IMR-90 (cell line): ENCODE results near the gene ADAM12.

ENCODE experiments used
- CEBPB ChIP-seq: IDR thresholded peaks from 2 replicates; pipeline ENCODE4 v1.6.1; 2012; ENCODE audit warnings: low read depth, low read length, improper control_type of control experiment
- CHD1 ChIP-seq: IDR thresholded peaks from 2 replicates; pipeline ENCODE4 v1.6.1; 2012; ENCODE audit warnings: low read depth, low read length, improper control_type of control experiment
- MAZ ChIP-seq: IDR thresholded peaks from 2 replicates; pipeline ENCODE4 v1.6.1; 2012; ENCODE audit warnings: low read depth, mild to moderate bottlenecking, low read length, improper control_type of control experiment, moderate library complexity, borderline replicate concordance
- MXI1 ChIP-seq: IDR thresholded peaks from 2 replicates; pipeline ENCODE4 v1.6.1; 2012; ENCODE audit warnings: low read depth, mild to moderate bottlenecking, low read length, moderate library complexity, borderline replicate concordance
- POLR2A ChIP-seq: IDR thresholded peaks from 2 replicates; pipeline ENCODE4 v1.6.1; 2012; ENCODE audit warnings: mild to moderate bottlenecking, low read depth, low read length
- RAD21 ChIP-seq: IDR thresholded peaks from 2 replicates; pipeline ENCODE4 v1.6.1; 2012; ENCODE audit warnings: low read length, improper control_type of control experiment
- RCOR1 ChIP-seq: IDR thresholded peaks from 2 replicates; pipeline ENCODE4 v1.6.1; 2012; ENCODE audit warnings: mild to moderate bottlenecking, low read length, improper control_type of control experiment; ENCODE audit not compliant: insufficient replicate concordance
- RFX5 ChIP-seq: IDR thresholded peaks from 2 replicates; pipeline ENCODE4 v1.8.0; 2012; ENCODE audit warnings: low read depth, mild to moderate bottlenecking, low read length, moderate library complexity
- SMC3 ChIP-seq: fragments of 150-350 bp; IDR thresholded peaks from 2 replicates; pipeline ENCODE4 v1.6.1; 2016; ENCODE audit warnings: low read depth, mild to moderate bottlenecking, antibody characterized with exemption, low read length, moderate library complexity
- TF ChIP-seq, protein P1 (sequence below): conservative IDR thresholded peaks from 2 replicates; pipeline ENCODE4 v1.5.1; 2012; ENCODE audit warnings: mild to moderate bottlenecking, low read depth, low read length, improper control_type of control experiment
- TF ChIP-seq, protein P2 (sequence below): fragments of 150-350 bp; IDR thresholded peaks from 2 replicates; pipeline ENCODE4 v1.6.1; 2017; ENCODE audit warnings: mild to moderate bottlenecking, antibody characterized with exemption, low read length, low read depth

DNA sequence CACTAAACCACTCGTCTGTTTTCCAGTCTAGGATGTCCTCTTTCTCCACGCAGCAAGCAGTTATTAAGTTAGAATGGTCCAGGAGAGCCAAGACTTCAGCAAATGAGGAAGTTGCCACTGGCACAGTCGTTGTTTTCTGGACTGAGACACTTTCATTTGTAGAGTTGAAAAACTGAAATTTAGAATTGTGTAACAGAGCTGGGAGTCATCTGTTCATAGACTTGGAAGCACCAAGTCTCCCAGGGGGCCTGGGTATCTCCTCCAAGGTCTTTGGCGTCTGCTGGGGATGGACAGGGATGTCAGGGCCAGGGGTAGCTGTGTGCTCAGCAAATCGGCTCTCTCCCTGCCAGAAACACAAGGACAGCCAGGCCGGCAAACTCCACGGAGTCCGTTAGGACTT lies 283.5 kb downstream of the ADAM12 start:
- TF ChIP-seq, protein P1, sequence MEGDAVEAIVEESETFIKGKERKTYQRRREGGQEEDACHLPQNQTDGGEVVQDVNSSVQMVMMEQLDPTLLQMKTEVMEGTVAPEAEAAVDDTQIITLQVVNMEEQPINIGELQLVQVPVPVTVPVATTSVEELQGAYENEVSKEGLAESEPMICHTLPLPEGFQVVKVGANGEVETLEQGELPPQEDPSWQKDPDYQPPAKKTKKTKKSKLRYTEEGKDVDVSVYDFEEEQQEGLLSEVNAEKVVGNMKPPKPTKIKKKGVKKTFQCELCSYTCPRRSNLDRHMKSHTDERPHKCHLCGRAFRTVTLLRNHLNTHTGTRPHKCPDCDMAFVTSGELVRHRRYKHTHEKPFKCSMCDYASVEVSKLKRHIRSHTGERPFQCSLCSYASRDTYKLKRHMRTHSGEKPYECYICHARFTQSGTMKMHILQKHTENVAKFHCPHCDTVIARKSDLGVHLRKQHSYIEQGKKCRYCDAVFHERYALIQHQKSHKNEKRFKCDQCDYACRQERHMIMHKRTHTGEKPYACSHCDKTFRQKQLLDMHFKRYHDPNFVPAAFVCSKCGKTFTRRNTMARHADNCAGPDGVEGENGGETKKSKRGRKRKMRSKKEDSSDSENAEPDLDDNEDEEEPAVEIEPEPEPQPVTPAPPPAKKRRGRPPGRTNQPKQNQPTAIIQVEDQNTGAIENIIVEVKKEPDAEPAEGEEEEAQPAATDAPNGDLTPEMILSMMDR = no peak
- TF ChIP-seq POLR2A (no peak), RFX5 (no peak), CHD1 (no peak), CEBPB (no peak), SMC3 (no peak), RCOR1 (no peak), MAZ (no peak), RAD21 (no peak), MXI1 (no peak)
- TF ChIP-seq, protein P2, sequence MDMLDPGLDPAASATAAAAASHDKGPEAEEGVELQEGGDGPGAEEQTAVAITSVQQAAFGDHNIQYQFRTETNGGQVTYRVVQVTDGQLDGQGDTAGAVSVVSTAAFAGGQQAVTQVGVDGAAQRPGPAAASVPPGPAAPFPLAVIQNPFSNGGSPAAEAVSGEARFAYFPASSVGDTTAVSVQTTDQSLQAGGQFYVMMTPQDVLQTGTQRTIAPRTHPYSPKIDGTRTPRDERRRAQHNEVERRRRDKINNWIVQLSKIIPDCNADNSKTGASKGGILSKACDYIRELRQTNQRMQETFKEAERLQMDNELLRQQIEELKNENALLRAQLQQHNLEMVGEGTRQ = no peak
